Hepatocyte (in vitro differentiated cells): Measurements from ENCODE around the gene GCH1. TPM values are rescaled to one million over a fixed set of nuclear protein-coding genes. Genes with fewer than 3 reads are reported as not detected.

Experiments
- DNase-seq: peaks from one replicate; pipeline ENCODE4 v3.0.0-alpha.2; 2016; ENCODE audit warnings: low spot score
- H2AFZ ChIP-seq: fragments of 200-600 bp; sonication (generic); 2 replicates; pipeline ENCODE4 v1.6.0; 2016; ENCODE audit warnings: antibody characterized with exemption, mild to moderate bottlenecking
- H3K27ac ChIP-seq: fragments of 200-600 bp; sonication (generic); 2 replicates; pipeline ENCODE4 v1.5.1; 2016; ENCODE audit warnings: mild to moderate bottlenecking
- H3K27me3 ChIP-seq: fragments of 200-600 bp; sonication (generic); 2 replicates; pipeline ENCODE4 v1.6.1; 2016
- H3K36me3 ChIP-seq: fragments of 200-600 bp; sonication (generic); replicated peaks from 2 replicates; pipeline ENCODE4 v1.5.1; 2016; ENCODE audit warnings: low read depth; ENCODE audit not compliant: insufficient read depth
- H3K4me1 ChIP-seq: fragments of 200-600 bp; sonication (generic); 2 replicates; pipeline ENCODE4 v1.5.1; 2016; ENCODE audit warnings: mild to moderate bottlenecking, moderate library complexity; ENCODE audit not compliant: insufficient read depth
- H3K4me2 ChIP-seq: fragments of 200-600 bp; sonication (generic); 2 replicates; pipeline ENCODE4 v1.6.0; 2016
- H3K4me3 ChIP-seq: fragments of 200-600 bp; sonication (generic); 2 replicates; pipeline ENCODE4 v1.5.1; 2016; ENCODE audit warnings: mild to moderate bottlenecking
- H3K79me2 ChIP-seq: fragments of 200-600 bp; sonication (generic); 2 replicates; pipeline ENCODE4 v1.6.0; 2017; ENCODE audit warnings: mild to moderate bottlenecking
- H3K9me2 ChIP-seq: fragments of 200-600 bp; sonication (generic); replicated peaks from 2 replicates; pipeline ENCODE4 v1.6.0; 2017; ENCODE audit warnings: mild to moderate bottlenecking; ENCODE audit not compliant: insufficient read depth
- H3K9me3 ChIP-seq: fragments of 200-600 bp; sonication (generic); 2 replicates; pipeline ENCODE4 v1.5.1; 2016; ENCODE audit warnings: low read depth, mild to moderate bottlenecking
- H4K20me1 ChIP-seq: fragments of 200-600 bp; sonication (generic); 2 replicates; pipeline ENCODE4 v1.6.0; 2016; ENCODE audit warnings: mild to moderate bottlenecking; ENCODE audit not compliant: insufficient read depth, poor library complexity, severe bottlenecking
- CTCF ChIP-seq: fragments of 200-600 bp; sonication (generic); IDR thresholded peaks from 2 replicates; pipeline ENCODE4 v1.5.1; 2016; ENCODE audit warnings: antibody characterized with exemption, mild to moderate bottlenecking; ENCODE audit not compliant: poor library complexity
- EZH2 ChIP-seq: fragments of 200-600 bp; sonication (generic); IDR thresholded peaks from 2 replicates; pipeline ENCODE4 v1.6.1; 2016; ENCODE audit warnings: antibody characterized with exemption, mild to moderate bottlenecking, borderline replicate concordance
- EZH2phosphoT487 ChIP-seq: fragments of 200-600 bp; sonication (generic); IDR thresholded peaks from one replicate; pipeline ENCODE4 v1.6.1; 2018; ENCODE audit warnings: antibody characterized with exemption, mild to moderate bottlenecking, low read depth, moderate library complexity; ENCODE audit not compliant: unreplicated experiment, severe bottlenecking
- WGBS: methylation state at CpG from one replicate; pipeline ENCODE4 v1.1.6; 2016; ENCODE audit warnings: low lambda C conversion rate; ENCODE audit errors: missing lambda C conversion rate; 5-methylcytosine and 5-hydroxymethylcytosine counted together
- polyA plus RNA-seq: library from polyadenylated mRNA; unstranded; fragments of >200 nt; fragmentation: Nextera tagmentation; extraction: Ambion mirVana; gene quantifications from 2 replicates; pipeline ENCODE4 v1.2.1, GENCODE V29; 2016
- total RNA-seq: library from RNA; depleted of rRNA; stranded (reverse); fragments of >200 nt; gene quantifications from 2 replicates; pipeline ENCODE4 v1.2.3, GENCODE V29; 2014

Gene GCH1
- total and polyA plus RNA-seq, 2 experiments from 2014 or later = 19.3 to 29.9 TPM

- Histone ChIP-seq H2AFZ (no peak overlapping the region), H4K20me1 (no peaks in the 10 kb centered on the region), H3K27ac (no peak overlapping the region), H3K79me2 (no peaks in the 10 kb centered on the region), H3K4me1 (no peaks in the 10 kb centered on the region), H3K36me3 (no peaks in the 10 kb centered on the region), H3K9me3 (no peaks in the 10 kb centered on the region), H3K27me3 (no peaks in the 10 kb centered on the region), H3K4me2 (no peak overlapping the region), H3K4me3 (no peak overlapping the region), H3K9me2 (no peaks in the 10 kb centered on the region)
- 97% methylated on average over 4 of the region's 4 CpGs for WGBS
- DNase-seq = no peak
- TF ChIP-seq CTCF = no peak
- TF ChIP-seq EZH2 = no peak
- no peak for TF ChIP-seq EZH2phosphoT487
Observed at GRCh38 chr14:54856152-54856551, 46.5 kb downstream of the GCH1 start.

GRCh38 chr14:54854181-54854580 lies 48.4 kb downstream of the GCH1 start:
- no peaks in the 10 kb centered on the region for H3K36me3 ChIP-seq
- DNase-seq = no peak
- no peaks in the 10 kb centered on the region for H3K9me3 ChIP-seq
- H3K4me3 ChIP-seq = no peak overlapping the region
- H2AFZ ChIP-seq = no peak overlapping the region
- H4K20me1 ChIP-seq = no peaks in the 10 kb centered on the region
- TF ChIP-seq EZH2phosphoT487 = no peak
- no peak for TF ChIP-seq CTCF
- TF ChIP-seq EZH2 = no peak
- 43% methylated on average over 2 of the region's 2 CpGs for WGBS
- no peaks in the 10 kb centered on the region for H3K27me3 ChIP-seq
- H3K4me1 ChIP-seq = no peaks in the 10 kb centered on the region
- H3K9me2 ChIP-seq = no peaks in the 10 kb centered on the region
- H3K79me2 ChIP-seq = no peaks in the 10 kb centered on the region
- H3K4me2 ChIP-seq = no peak overlapping the region
- no peak overlapping the region for H3K27ac ChIP-seq

GRCh38 chr14:54853339-54853738 lies 49.3 kb downstream of the GCH1 start:
- Histone ChIP-seq H3K9me2 (no peaks in the 10 kb centered on the region), H3K9me3 (no peaks in the 10 kb centered on the region), H3K79me2 (no peaks in the 10 kb centered on the region), H4K20me1 (no peaks in the 10 kb centered on the region), H3K27ac (no peak overlapping the region), H3K4me1 (no peaks in the 10 kb centered on the region), H3K4me2 (no peak overlapping the region), H3K36me3 (no peaks in the 10 kb centered on the region), H3K4me3 (no peak overlapping the region), H3K27me3 (no peaks in the 10 kb centered on the region), H2AFZ (no peak overlapping the region)
- 93% methylated on average over 3 of the region's 3 CpGs for WGBS
- no peak for DNase-seq
- TF ChIP-seq EZH2phosphoT487 (no peak), EZH2 (no peak), CTCF (no peak)

- H3K79me2 ChIP-seq = no peaks in the 10 kb centered on the region
- no peaks in the 10 kb centered on the region for H3K9me2 ChIP-seq
- no peak overlapping the region for H3K4me2 ChIP-seq
- no peaks in the 10 kb centered on the region for H4K20me1 ChIP-seq
- H3K4me1 ChIP-seq = no peaks in the 10 kb centered on the region
- TF ChIP-seq EZH2phosphoT487 (no peak), EZH2 (no peak), CTCF (no peak)
- no peak overlapping the region for H3K27ac ChIP-seq
- H3K36me3 ChIP-seq = no peaks in the 10 kb centered on the region
- H3K27me3 ChIP-seq = no peaks in the 10 kb centered on the region
- no peak for DNase-seq
- 88% methylated on average over 3 of the region's 3 CpGs for WGBS
- no peaks in the 10 kb centered on the region for H3K9me3 ChIP-seq
- no peak overlapping the region for H2AFZ ChIP-seq
- no peak overlapping the region for H3K4me3 ChIP-seq
Observed at GRCh38 chr14:54852215-54852614, 50.4 kb downstream of the GCH1 start.
